SK-N-MC (cell line): ENCODE results near the gene CDC6.

Source experiments
- EZH2 ChIP-seq: fragments of 200-600 bp; sonication (generic); IDR thresholded peaks from one replicate; pipeline ENCODE4 v1.6.1; 2017; ENCODE audit warnings: antibody characterized with exemption
- FOXP2 ChIP-seq: optimal IDR thresholded peaks from 2 replicates; pipeline ENCODE3; 2011; ENCODE audit warnings: mild to moderate bottlenecking, moderate library complexity; ENCODE audit not compliant: insufficient read depth; ENCODE audit errors: extremely low read length, control extremely low read depth
- POLR2AphosphoS5 ChIP-seq: IDR thresholded peaks from 2 replicates; pipeline ENCODE4 v1.6.1; 2012; ENCODE audit warnings: mild to moderate bottlenecking, low read depth, low read length, borderline replicate concordance

DNA sequence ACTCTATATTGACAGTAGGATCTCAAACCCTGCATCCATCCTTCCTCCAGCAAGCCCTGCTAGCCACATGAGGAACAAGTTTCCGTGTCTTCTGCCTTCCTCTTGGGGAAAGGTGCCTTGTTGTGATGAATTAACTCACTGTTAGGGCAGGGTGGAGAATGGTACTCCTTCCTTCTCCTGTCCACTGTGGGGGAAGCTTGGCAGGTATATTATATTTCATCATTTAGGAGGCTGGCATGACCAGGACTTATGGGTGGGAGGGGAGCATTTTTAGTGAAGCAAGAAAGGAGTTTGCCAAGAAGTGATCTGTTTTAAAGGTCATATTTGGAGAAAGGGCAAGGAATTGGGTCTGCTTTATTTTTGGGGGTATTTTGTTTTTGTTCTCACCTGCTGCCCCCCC lies 9.3 kb upstream of the CDC6 start:
- no peak for TF ChIP-seq POLR2AphosphoS5
- TF ChIP-seq EZH2, result no peak
- TF ChIP-seq FOXP2, result no peak
